ENCODE data around the gene BRME1.

Gene BRME1

DNA sequence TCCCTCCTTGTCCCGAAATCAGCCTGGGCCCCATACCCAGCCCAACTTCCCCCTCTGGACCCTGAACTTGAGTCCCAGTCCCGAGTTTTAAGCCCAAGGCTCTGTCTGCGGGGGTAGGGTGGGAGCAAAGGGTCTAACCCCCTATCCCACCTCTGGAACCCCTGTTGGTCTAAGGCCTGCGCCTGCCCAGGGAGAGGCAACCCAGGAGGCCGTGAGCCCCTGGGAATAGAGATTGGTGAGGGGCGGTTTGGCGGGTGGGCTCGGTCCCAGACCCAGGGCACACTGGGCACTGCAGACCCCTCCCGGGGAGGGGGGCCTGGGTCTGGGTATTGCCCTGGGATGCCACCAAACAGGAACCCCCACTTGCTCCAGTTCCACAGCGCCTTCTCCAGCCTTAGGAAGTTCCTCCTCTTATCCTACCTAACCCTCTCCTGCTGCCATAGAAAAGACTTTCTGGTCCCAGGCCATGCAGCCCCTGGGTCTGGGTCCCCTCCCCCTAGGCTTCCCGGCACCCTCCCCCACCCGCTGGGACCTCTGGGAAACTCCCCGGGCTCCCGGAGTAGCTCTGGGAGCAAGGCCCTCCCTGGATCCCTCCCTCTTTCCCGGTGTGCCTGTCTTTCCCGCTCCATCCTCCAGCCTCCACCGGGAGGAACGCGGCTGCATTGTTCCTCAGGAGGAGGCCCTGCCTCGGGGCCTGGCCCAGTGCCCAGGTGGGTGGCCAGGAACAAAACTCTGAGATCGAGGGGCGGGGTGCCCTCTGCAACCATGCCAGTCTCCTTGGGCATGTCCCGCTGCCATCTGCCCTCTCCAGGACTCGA lies 62.6 kb downstream of the BRME1 start:
- peak; percentile 52 for DNase-seq

DNA sequence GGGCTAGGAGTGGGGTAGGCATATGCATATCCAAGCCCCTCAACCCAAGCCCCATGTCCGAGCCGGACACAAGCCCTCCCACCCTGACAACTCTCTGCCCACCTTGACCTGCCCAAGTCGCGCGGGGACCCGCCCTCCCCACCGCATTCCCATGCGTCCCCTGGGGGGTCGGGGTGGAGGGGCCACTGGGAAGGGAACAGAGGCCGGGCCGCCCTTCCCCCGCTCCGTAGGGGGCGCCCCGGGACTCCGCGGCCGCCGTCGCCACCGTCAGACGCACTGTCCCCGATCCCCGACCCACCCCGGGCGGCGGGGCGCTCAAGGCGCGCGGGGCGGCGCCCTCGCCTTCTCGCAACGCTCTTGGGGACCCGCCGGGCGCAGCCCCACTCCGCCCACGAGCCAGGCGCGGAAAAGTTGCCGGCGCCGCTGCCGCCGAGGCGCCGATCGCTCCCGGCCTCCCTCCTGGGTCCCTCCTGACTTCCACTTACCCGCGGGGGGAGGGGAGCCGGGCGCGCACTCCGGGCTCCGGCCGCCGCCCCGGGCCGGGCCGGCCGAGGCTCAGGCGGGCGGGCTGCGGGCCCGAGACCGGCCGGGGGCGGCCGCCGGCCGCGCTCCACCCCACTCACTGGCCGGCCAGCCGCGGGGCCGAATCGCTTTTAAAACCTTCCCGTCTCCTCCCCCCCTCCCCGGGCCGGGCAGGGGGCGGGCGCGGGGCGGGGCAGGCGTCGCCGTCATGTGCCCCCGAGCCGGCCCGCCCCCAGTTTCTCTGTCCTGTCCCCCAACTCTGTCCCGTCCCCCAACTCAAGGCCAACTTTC lies 63.4 kb downstream of the BRME1 start:
- peak; percentile 73 for DNase-seq

DNA sequence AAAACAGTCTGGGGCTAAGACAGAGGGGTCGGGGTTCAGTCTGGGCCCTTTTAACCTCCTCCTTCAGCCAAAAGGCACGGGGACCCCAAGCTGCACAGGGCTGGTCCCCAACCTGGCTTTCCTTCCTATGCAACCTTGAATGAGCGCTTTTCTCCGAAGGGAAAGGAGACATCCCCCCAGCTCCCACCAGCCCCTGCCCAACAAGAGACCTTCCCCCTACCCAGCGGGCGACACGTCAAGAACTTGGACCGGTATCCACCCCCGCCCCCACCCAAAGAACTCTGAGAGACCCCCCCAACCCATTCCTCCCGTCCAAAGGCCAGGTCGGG lies 64.0 kb downstream of the BRME1 start:
- DNase-seq, result no peak

DNA sequence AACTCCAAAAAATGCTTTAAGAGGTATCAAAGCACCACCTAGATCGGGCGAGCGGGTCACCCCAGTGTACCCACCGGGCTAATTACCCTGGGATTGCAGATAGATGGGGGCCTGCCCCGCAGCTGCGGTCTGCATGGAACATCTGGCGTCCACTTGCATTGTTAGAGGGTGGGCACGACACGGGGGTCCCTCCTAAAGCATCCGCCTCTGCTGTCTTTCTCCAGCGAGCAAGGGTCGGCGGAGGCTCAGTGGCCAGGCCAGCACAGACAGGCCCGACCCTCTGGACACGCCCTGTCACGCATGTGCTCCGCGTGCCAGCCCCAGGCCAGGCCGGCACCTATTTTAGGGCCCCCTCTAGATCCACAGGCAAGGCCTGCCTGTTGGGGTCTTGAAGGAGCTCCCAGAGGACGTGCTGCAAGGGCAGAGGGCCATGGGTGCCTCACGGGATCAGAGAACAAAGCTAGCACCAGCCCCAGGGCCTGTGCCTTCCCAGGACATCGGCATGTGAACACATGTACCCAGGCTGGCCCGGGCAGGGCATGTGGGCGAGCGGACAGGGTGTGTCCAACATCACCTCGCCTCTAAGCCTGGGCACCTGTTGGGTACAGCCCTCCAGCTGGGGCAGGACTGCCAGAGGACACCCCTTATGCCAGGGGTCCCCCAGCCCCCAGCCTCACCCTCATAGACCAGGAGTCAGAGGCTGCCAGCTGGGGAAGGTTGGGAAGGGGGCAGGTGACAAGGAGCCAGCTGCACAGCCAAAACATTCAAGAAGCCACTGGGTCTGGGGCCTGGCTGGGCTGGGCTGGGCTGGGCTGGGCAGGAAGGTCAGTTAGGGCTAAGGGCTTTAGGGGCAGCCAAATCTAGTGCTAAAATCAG lies 64.6 kb downstream of the BRME1 start:
- DNase-seq, result no peak

DNA sequence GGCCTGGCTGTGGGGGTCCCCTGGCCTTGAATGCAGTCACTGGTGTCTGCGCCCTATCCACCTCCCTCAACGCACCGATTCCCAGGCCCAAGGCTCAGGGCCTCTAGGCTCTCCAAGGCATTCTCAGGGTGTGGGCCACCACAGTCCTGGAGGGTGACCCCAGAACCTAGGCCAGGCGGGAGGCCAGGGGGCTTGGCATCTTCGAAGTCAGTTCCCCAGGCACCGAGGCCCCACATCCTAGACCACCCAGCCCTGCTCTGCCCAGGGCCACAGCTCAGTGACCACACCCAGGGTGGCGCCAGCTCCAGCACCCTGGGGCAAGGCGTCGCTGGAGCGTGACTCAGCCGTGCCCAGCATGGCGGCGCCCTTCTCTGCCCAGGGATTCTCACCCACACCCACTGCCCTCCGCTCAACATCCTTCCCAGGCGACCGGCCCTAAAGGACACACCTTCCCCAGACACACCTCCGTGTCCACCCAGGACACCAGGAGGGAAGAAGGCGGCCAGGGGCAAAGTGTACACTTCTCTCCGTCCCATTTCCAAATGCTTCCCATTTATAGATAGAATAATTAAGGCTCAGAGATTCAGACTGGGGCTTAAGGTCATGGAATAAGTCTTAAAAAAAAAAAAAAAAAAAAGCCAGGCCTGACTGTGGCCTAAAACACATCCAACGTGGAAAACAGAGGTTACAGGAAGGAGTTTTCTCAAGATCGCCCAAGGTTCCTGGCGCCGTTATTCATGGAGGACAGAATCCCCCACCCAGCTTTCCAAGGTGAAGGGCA lies 65.4 kb downstream of the BRME1 start:
- peak; percentile 35 for DNase-seq

DNA sequence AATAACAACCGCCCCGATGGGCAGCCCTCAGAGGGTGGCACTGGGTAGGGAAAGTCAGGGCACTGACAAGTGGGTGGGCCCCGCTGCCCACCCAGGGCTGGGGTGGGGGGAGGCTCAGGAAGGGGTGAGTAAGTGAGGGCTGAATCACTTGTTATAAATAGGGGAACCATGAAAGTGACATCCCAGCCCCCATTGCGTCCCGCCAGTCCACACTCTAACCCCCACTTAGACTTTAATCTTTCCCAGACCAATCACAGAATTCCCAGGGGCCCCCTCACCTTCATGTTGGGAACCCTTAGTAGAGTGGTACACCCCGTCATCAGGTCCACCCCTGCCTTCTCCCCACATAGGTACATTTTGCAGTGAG lies 66.0 kb downstream of the BRME1 start:
- peak; percentile 39 for DNase-seq

DNA sequence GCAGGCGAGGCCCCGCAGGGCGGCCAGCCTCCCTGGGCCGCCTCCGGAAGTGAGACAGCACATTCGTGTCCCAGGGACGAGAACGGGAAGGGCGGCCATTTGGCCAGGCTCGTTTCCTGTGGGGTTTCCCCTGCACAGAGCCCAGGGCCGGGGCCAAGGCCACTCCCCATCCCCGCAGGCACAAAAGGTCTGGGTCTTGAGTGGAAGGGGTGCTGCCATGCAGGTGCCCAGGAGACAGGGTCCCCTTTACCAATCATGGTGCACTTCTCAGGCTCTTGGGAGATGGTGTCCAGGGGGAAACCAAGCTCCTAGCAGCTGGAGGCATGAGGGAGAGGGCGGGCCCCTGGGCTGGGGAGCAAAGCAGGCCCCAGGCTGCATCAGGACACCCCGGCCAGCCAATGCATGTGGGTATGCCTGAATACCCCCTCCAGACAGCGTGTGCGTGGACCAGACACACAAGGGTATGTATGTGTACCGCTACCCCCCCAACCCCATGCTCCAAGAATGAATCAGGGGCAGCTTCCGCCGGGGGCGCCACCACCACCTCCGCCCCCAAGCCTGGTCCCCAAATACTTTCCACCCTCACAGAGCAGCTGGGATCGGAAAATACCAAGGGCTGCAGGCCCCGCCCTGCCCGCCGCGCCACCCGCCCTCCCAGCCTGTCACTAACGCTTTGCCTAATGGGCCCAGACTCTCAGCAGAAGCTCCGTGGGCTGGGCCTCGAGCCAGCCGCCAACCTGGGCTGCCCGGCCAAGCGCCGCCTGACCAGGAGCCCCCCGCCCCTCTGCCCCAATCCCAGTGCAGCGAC lies 66.6 kb downstream of the BRME1 start:
- DNase-seq, result peak; percentile 80

DNA sequence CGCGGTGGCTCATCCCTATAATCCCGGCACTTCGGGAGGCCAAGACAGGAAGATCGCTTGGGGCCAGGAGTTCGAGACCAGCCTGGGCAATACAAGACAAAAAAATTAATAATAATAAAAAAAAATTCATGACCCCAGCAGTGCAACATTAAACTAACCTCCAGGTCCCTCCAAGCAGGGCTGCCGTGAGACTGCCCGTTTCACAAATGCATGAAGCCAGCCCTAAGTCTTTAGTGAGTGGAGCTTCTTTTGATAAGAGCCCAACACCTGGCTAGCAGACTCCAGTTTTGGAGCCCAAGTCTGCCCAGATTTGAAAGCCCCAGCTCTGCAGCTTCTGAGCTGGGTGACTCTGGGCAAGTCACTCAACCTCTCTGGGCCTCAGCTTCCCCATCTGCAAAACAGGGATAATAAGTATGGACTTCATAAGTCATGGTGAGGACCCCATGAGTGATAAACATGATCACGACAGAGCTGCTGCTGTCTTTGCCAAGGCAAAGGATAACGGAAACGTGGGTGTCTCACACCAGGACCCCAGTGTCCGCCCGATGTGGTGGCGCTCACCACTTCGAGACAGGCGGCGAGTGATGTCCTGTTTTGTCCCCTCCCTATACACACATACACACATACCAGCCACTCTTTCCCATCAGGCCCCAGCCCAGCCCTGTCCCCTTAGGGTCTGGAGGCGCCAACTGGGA lies 67.3 kb downstream of the BRME1 start:
- no peak for DNase-seq

DNA sequence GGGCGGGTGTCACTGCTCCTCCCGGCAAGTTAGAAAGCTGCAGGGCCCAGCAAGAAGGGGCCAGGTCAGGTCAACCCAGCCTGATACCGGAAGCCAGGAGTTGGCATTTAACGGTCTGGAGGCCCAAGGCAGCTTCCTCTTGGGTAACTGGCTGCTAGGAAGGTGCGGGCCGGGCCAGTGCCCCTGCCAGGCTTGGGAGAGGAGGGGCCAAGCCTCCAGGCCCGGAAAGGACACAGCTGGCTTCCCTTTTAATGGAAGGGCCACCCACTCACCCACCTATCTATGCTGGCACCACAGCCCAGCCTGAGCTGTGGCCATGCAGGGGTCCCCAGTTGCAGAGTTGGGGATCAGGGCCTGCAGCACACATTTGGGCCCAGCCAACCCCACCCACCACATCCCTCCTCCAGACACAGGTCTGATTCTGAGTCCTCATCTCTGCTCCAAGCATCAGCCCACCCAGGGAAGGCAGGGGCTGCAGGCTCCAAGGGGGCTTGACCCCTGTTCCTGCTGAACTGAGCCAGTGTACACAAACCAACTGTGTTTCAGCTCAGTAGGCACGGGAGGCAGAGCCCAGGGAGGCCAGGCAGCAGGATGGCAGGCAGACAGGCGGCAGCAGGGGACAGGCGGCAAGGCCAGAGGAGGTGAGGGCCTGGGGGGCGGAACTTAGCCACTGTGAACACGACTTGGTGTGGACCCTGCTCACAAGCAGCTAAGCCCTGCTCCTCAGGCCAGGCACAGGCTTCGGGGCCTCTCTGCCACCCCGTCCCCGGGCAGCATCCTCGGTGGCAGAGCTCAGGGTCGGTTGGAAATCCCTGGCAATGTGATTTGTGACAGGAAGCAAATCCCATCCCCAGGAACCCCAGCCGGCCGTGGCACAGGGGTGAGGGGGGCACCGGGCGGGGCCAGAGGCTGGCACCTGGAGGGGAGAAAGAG lies 69.9 kb downstream of the BRME1 start:
- no peak for DNase-seq

DNA sequence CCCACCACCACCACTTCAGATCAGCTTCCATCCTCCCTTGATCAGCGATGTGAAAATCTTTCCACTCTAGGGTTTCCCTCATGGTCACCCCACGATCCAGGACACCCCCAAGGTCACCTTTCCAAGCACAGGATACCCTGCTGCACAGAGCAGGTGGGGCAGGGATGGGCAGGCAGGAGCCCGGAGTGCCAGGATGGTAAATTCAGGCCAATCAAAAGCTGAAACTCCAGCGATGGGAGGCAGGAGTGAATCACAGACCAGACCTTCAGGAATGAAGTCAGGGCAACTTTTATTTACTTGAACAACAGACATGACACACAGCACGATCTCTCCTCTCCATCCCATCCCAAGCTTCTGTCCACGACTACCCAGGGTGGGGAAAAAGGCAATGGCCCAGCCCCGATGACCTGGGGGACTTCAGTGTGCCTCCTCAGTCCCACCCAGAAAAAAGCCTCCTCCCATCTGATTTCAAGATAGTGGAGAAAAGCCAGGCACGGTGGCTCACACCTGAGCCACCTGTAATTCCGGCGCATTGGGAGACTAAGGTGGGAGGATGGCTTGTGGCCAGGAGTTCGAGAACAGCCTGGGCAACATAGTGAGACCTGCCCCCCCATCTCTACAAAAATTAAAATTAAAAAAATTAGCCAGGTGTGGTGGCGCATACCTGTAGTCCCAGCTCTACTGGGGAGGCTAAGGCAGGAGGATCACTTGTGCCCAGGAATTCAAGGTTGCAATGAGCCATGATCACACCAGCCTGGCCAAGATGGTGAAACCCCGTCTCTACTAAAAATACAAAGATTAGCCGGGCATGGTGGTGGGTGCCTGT lies 71.5 kb downstream of the BRME1 start:
- DNase-seq, result peak; percentile 44

DNA sequence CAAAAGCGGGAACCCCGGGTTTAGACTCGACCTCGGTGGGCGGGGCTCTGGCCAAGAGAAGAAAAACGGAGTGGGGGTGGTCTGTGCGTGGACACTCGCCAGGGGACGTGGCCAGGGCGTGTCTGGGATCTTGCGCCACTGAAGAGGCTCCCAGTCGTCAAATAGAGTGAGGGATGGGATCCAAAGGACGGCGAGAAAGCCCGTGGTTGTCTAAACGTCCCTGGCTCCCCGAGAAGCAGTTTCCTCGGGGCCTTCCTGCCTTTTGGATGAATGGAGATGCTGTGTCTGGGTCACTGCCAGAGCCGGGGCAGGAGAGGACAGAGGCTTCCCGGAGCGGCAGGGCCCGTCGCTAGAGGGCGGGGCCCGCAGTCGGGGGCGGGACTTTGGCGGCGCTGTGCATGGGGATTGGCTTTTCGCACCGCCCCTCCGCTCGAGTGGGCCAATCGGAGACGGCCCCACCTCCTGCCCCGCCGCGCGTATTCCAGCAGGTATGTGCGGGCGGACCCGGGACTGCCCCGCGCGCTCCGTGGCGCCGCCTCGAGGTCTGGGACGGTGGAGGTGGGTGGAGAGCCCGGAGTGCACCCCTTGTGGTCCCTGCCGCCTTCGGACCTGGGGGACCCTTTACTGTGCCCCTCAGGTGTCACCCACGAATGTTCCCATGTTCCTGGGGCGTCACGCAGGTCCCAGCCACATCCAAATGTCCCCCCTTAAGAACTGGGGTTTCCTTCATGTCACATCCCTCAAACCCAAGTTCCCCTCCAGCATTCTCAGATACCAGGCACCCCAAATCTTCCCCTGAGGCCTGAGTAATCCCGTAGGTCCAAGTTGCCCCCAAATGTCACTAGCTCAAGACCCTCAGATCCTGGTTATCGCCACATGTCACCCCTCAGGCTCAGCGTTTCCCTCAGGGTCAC lies 72.3 kb downstream of the BRME1 start:
- peak; percentile 86 for DNase-seq
